ENCODE data around the gene BCL3. TPM values are rescaled to one million over a fixed set of nuclear protein-coding genes. Genes with fewer than 3 reads are reported as not detected.
A peak's percentile ranks its signal among the peaks of the same experiment; 100 is the strongest.
"Not testable (repeated sequence)": the region's sequence is repeated elsewhere in the genome, so short reads cannot be mapped to it uniquely, and the experiment has no call there.

BCL3 gene
- total and polyA plus RNA-seq, 2 of the 4 experiments (the other 2 are of a cell fraction): 1.6 to 26.0 TPM

GRCh38 chr19:44720396-44720795, 28.1 kb upstream of the BCL3 start:
- H2BK5ac ChIP-seq (ENCODE audit: low read depth, low read length, poor library complexity, severe bottlenecking); H3K27me3 ChIP-seq (ENCODE audit: control insufficient read depth, insufficient read depth, low read length); H3K79me1 ChIP-seq (ENCODE audit: low read depth in 1 of 2, low read length in 2 of 2); H4K5ac ChIP-seq (ENCODE audit: low read depth, low read length); dilution Hi-C loops (cut with HindIII; ENCODE audit: low sequenced_read_pairs, unreplicated experiment); H3K14ac ChIP-seq (replicated peaks; ENCODE audit: low read depth, low read length); H3K27ac ChIP-seq (ENCODE audit: insufficient read depth, low read length); H3K9me1 ChIP-seq (ENCODE audit: insufficient read depth, low read length); H3K4me3 ChIP-seq (ENCODE audit: insufficient read depth, low read depth, low read length); H4K8ac ChIP-seq (ENCODE audit: low read depth in 2 of 2, low read length in 2 of 2); H4K20me1 ChIP-seq (ENCODE audit: insufficient read depth, low read length); H3K4me2 ChIP-seq (ENCODE audit: low read depth, low read length); H3K4ac ChIP-seq (ENCODE audit: low read depth, low read length); H2AFZ ChIP-seq (replicated peaks; ENCODE audit: low read length, poor library complexity); H2BK120ac ChIP-seq (ENCODE audit: low read depth, low read length); H3K9ac ChIP-seq (ENCODE audit: low read depth, low read length); ATAC-seq (ENCODE audit: low read depth); H3K23ac ChIP-seq (ENCODE audit: low read depth, low read length); POLR2A ChIA-PET (ENCODE audit: unreplicated experiment); H3K56ac ChIP-seq (ENCODE audit: extremely low read depth, insufficient read depth, low read length); BruUV-seq (replicated peaks); DNase-seq; H2BK20ac ChIP-seq (ENCODE audit: low read depth, low read length); H3K18ac ChIP-seq (ENCODE audit: low read depth, low read length); H3K36me3 ChIP-seq (ENCODE audit: control insufficient read depth, insufficient read depth, low read length); H3K9me3 ChIP-seq (ENCODE audit: control insufficient read depth, insufficient read depth, low read length); H4K91ac ChIP-seq (ENCODE audit: insufficient read depth, low read depth, low read length): not testable (repeated sequence)
- Histone ChIP-seq H3K4me1 (ENCODE audit: control insufficient read depth, insufficient read depth, low read length) (peaks cover 19% of the 10 kb centered on the region), H2AK5ac (ENCODE audit: low read depth, low read length) (peak overlapping the region; percentile 75; the same call in 1 of the 2 replicates), H2AK9ac (replicated peaks; ENCODE audit: low read depth, low read length, poor library complexity) (peak overlapping the region; percentile 47), H2BK15ac (ENCODE audit: low read depth, low read length) (0 out of 3 replicates have a peak overlapping the region, but pooled peaks have one; percentile 40)
- 90% methylated on average over 4 of the region's 9 CpGs; no CpG with 5 or more reads in 1 of the 2 experiments for WGBS, 2 experiments (ENCODE audit: extremely low coverage in 2 of 2, insufficient read length in 1 of 2)
- in situ Hi-C loops (cut with MboI; ENCODE audit: low sequenced_read_pairs): loop anchor here (5.0 kb wide), 2 partner anchors 52 to 122 kb away; no protein-coding TSS in a partner anchor
- CTCF ChIA-PET: interaction anchor here (0.9 kb wide), 1 partner anchor 143 kb away, joined by 4 read pairs; no protein-coding TSS in a partner anchor
- intact Hi-C loops (cut with micrococcal nuclease): loop anchor here (5.0 kb wide), 1 partner anchor 37 kb away; no protein-coding TSS in a partner anchor
